ENCODE data around the gene KCNIP1. TPM values are rescaled to one million over a fixed set of nuclear protein-coding genes. Genes with fewer than 3 reads are reported as not detected.

KCNIP1 gene
- polyA plus RNA-seq, 1 of the 3 experiments (the other 2 are of a cell fraction): 1.3 TPM

- H3K9me3 ChIP-seq: no peaks in the 10 kb centered on the region
- peak overlapping the region; percentile 90 for H2AFZ ChIP-seq (ENCODE audit: low read depth)
- H3K9me2 ChIP-seq: no peaks in the 10 kb centered on the region
- H3K36me3 ChIP-seq (replicated peaks in 1 of 2; ENCODE audit: control insufficient read depth in 1 of 2, insufficient read depth in 2 of 2, low read length in 1 of 2): no peaks in the 10 kb centered on the region
- no peaks in the 10 kb centered on the region for H3K79me2 ChIP-seq (ENCODE audit: insufficient read depth)
- no peaks in the 10 kb centered on the region for H4K20me1 ChIP-seq (ENCODE audit: insufficient read depth)
- H3K27ac ChIP-seq (ENCODE audit: low read depth in 2 of 2, low read length in 1 of 2): peak overlapping the region in 1 of 2 experiments; percentile 96; a peak in 1 of 4 replicates
- H3F3A ChIP-seq (replicated peaks; ENCODE audit: insufficient read depth): peaks cover 17% of the 10 kb centered on the region
- ChIA-PET POLR2A (no interaction called here), CTCF (interaction anchor here (0.7 to 19.5 kb wide), 34 partner anchors 10 to 405 kb away, joined by 3 to 614 read pairs (median 5); no protein-coding TSS in a partner anchor)
- H3K27me3 ChIP-seq (ENCODE audit: insufficient read depth): no peaks in the 10 kb centered on the region
- H3K4me1 ChIP-seq (ENCODE audit: control insufficient read depth in 1 of 2, insufficient read depth in 2 of 2, low read depth in 1 of 2, low read length in 1 of 2): peaks cover 7 to 31% of the 10 kb centered on the region in 2 experiments; a peak in 2 of 4 replicates
- no peak overlapping the region for H3K9ac ChIP-seq
- no peak for TF ChIP-seq MEF2A (IDR thresholded peaks at IDR 0.05; ENCODE audit: borderline replicate concordance, low read depth)
- no peak for TF ChIP-seq RXRA (IDR thresholded peaks at IDR 0.05; ENCODE audit: borderline replicate concordance, low read depth)
- TF ChIP-seq RAD21 (IDR thresholded peaks at IDR 0.05; ENCODE audit: low read length): no peak
- TF ChIP-seq SMC3 (IDR thresholded peaks at IDR 0.05; ENCODE audit: low read depth, low read length): no peak
- TF ChIP-seq TCF12 (IDR thresholded peaks at IDR 0.05): no peak
- no peak for TF ChIP-seq EP300 (IDR thresholded peaks at IDR 0.05; ENCODE audit: borderline replicate concordance in 1 of 2, low read depth in 1 of 2, low read length in 1 of 2)
- no peak for TF ChIP-seq GATA2 (CRISPR knock-in tag; IDR thresholded peaks at IDR 0.05)
- no peak for TF ChIP-seq JUND (IDR thresholded peaks at IDR 0.05)
- no peak for TF ChIP-seq GABPA (IDR thresholded peaks at IDR 0.05; ENCODE audit: low read depth)
- TF ChIP-seq, protein P1, sequence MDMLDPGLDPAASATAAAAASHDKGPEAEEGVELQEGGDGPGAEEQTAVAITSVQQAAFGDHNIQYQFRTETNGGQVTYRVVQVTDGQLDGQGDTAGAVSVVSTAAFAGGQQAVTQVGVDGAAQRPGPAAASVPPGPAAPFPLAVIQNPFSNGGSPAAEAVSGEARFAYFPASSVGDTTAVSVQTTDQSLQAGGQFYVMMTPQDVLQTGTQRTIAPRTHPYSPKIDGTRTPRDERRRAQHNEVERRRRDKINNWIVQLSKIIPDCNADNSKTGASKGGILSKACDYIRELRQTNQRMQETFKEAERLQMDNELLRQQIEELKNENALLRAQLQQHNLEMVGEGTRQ (IDR thresholded peaks at IDR 0.05; ENCODE audit: borderline replicate concordance, low read depth, low read length): no peak
- no peak for TF ChIP-seq CTCF (IDR thresholded peaks at IDR 0.05)
- TF ChIP-seq FOSL2 (IDR thresholded peaks at IDR 0.05; ENCODE audit: borderline replicate concordance, low read depth): no peak
- peak overlapping the region; percentile 43 to 74 for H3K4me3 ChIP-seq (ENCODE audit: low read depth in 2 of 2, low read length in 1 of 2)
- peak overlapping the region; percentile 98 for H3K4me2 ChIP-seq
- no peak for DNase-seq
- 57% methylated on average over 17 of the region's 19 CpGs for WGBS (ENCODE audit: low lambda C conversion rate)
These were observed 128.6 kb downstream of the KCNIP1 start for GRCh38 chr5:170632266-170632984.

DNA sequence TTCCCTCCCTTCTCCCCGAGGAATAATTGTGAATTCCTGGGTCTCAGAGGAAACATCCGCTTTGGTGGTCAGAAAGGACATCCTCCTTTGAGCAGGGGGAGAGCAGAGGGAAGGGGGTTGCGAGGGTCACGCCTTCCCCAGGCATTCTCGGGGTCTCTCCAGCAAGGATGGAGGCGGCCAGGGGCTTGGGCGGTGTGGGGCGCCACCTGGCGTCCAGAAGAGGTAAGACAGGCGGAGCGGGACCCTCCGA is 129.1 kb downstream of the KCNIP1 start:
- ChIA-PET POLR2A (no interaction called here), CTCF (interaction anchor here (0.7 to 19.5 kb wide), 39 partner anchors 9 to 415 kb away, joined by 3 to 614 read pairs (median 5); no protein-coding TSS in a partner anchor)
- peak overlapping the region; percentile 91 to 96 for H3K27ac ChIP-seq (ENCODE audit: low read depth in 2 of 2, low read length in 1 of 2)

More for the DNA sequence above, 129.1 kb downstream of the KCNIP1 start:
- H3K9me3 ChIP-seq: no peaks in the 10 kb centered on the region
- peak overlapping the region; percentile 43 to 74 for H3K4me3 ChIP-seq (ENCODE audit: low read depth in 2 of 2, low read length in 1 of 2)
- H3K4me1 ChIP-seq (ENCODE audit: control insufficient read depth in 1 of 2, insufficient read depth in 2 of 2, low read depth in 1 of 2, low read length in 1 of 2): peaks cover 7 to 31% of the 10 kb centered on the region in 2 experiments; a peak in 2 of 4 replicates
- H4K20me1 ChIP-seq (ENCODE audit: insufficient read depth): no peaks in the 10 kb centered on the region
- no peaks in the 10 kb centered on the region for H3K27me3 ChIP-seq (ENCODE audit: insufficient read depth)
- DNase-seq: peak; percentile 93
- peak overlapping the region; percentile 90 for H2AFZ ChIP-seq (ENCODE audit: low read depth)
- no peak for TF ChIP-seq NRF1 (IDR thresholded peaks at IDR 0.05; ENCODE audit: low read depth, low read length)
- peak; percentile 98 for TF ChIP-seq CTCF (IDR thresholded peaks at IDR 0.05)
- TF ChIP-seq SMC3 (IDR thresholded peaks at IDR 0.05; ENCODE audit: low read depth, low read length): peak; percentile 90
- TF ChIP-seq RAD21 (IDR thresholded peaks at IDR 0.05; ENCODE audit: low read length): peak; percentile 86
- no peak for TF ChIP-seq CHD2 (IDR thresholded peaks at IDR 0.05; ENCODE audit: low read length, partially characterized antibody)
- 0% methylated on average over 12 of the region's 12 CpGs for WGBS (ENCODE audit: low lambda C conversion rate)
- H3K9me2 ChIP-seq: no peaks in the 10 kb centered on the region
- H3K9ac ChIP-seq: peak overlapping the region; percentile 73
- peak overlapping the region; percentile 98 for H3K4me2 ChIP-seq
- H3F3A ChIP-seq (replicated peaks; ENCODE audit: insufficient read depth): peaks cover 17% of the 10 kb centered on the region
- H3K79me2 ChIP-seq (ENCODE audit: insufficient read depth): no peaks in the 10 kb centered on the region
- H3K36me3 ChIP-seq (replicated peaks in 1 of 2; ENCODE audit: control insufficient read depth in 1 of 2, insufficient read depth in 2 of 2, low read length in 1 of 2): no peaks in the 10 kb centered on the region

Measured in SK-N-SH (cell line).